Psoas muscle (tissue), 8 donors: ENCODE results near the gene TBC1D22A. TPM values are rescaled to one million over a fixed set of nuclear protein-coding genes. Genes with fewer than 3 reads are reported as not detected.

Source experiments
- ATAC-seq, 4 donors: fragments of 200-7000 bp; cut with Tn5 transposase; one replicate each; pipeline ENCODE4 v1.9.1; 2020; ENCODE audit warnings: moderate library complexity in 3 of 4, mild to moderate bottlenecking in 2 of 4
- DNase-seq, 2 donors: peaks; one replicate each; pipeline ENCODE4 v3.0.0-alpha.2; 2020
- H3K27ac ChIP-seq: fragments of 200-600 bp; one replicate; pipeline ENCODE4 v1.8.0; 2022
- H3K27me3 ChIP-seq, 3 donors: fragments of 200-600 bp in 1 of 3; one replicate each; pipeline versions ENCODE4 v1.6.1 to v1.8.0; 2013 to 2022; ENCODE audit warnings: low read length in 2 of 3, mild to moderate bottlenecking in 2 of 3, moderate library complexity in 1 of 3; ENCODE audit not compliant: insufficient read depth in 3 of 3
- H3K36me3 ChIP-seq, 2 donors: fragments of 200-600 bp in 1 of 2; one replicate each; pipeline versions ENCODE4 v1.6.1 to v1.8.0; 2013 to 2022; ENCODE audit warnings: low read depth in 1 of 2, mild to moderate bottlenecking in 1 of 2, moderate library complexity in 1 of 2; ENCODE audit not compliant: insufficient read depth in 1 of 2
- H3K4me1 ChIP-seq: fragments of 200-600 bp; one replicate; pipeline ENCODE4 v1.8.0; 2022
- H3K4me3 ChIP-seq: fragments of 200-600 bp; one replicate; pipeline ENCODE4 v1.8.0; 2022; ENCODE audit warnings: mild to moderate bottlenecking
- H3K9me3 ChIP-seq: fragments of 200-600 bp; one replicate; pipeline ENCODE4 v1.8.0; 2022
- CTCF ChIP-seq: fragments of 200-600 bp; IDR thresholded peaks from one replicate; pipeline ENCODE4 v1.8.0; 2022; ENCODE audit warnings: antibody characterized with exemption
- WGBS, 3 donors: extraction: QIAGEN DNeasy Blood & Tissue Kit; methylation state at CpG; one replicate each; pipeline versions ENCODE4 v1.1.6 to v1.1.7; 2013; 5-methylcytosine and 5-hydroxymethylcytosine counted together
- intact Hi-C, 2 donors: fragments of 100-400 bp; cut with DNase I; formaldehyde crosslinking; loops; one replicate each; pipeline versions ENCODE4 v1.11.0 to v1.14.2; 2022
- polyA plus RNA-seq, 3 donors: library from polyadenylated mRNA; stranded (reverse); fragments of 200-250 nt; gene quantifications; one replicate each; pipeline ENCODE4 v1.2.3, GENCODE V29; 2013
- total RNA-seq, 4 donors: library from RNA; stranded (reverse); fragmentation: NEBNext Ultra II Directional in 2 of 4; extraction: Animal tissue kit (Norgen Biotek cat#: 25700) in 2 of 4; gene quantifications; one replicate each; pipeline versions ENCODE4 v1.2.1 to v1.2.4, GENCODE V29; 2021 to 2023
- donor health status: healthy with polysubstance abuse.
- donor health status: DM: no; HTN: no; CAD: no; lungs with moderate emphysema.
- donor health status: Bipolar disorder and iron deficiency.
- donor health status: healthy.
- donor health status: DM: yes; HTN: yes; CAD: no.
- donor health status: DM: no; HTN: no; CAD: no.
- donor health status: DM: no; HTN: no; CAD: no.
- donor health status: DM: yes; HTN: yes; CAD: no.

The TBC1D22A gene
- total and polyA plus RNA-seq, 7 donors, result 11.7 to 25.0 (median 18.9) TPM

GRCh38 chr22:47067911-47068625 is 305.6 kb downstream of the TBC1D22A start:
- Histone ChIP-seq H3K27ac (no peak overlapping the region), H3K4me1 (no peaks in the 10 kb centered on the region), H3K4me3 (no peak overlapping the region), H3K36me3 (no peaks in the 10 kb centered on the region), H3K27me3 (no peaks in the 10 kb centered on the region), H3K9me3 (no peaks in the 10 kb centered on the region)
- 85 to 87% (median 86%) methylated on average over 14 of the region's 14 CpGs for WGBS, 3 donors
- intact Hi-C loops, result no loop called here
- ATAC-seq (no peak), DNase-seq (no peak)
- TF ChIP-seq CTCF, result no peak

- WGBS, 3 donors, result 83 to 86% (median 85%) methylated on average over 5 of the region's 5 CpGs
- Histone ChIP-seq H3K27me3 (no peaks in the 10 kb centered on the region), H3K4me1 (no peaks in the 10 kb centered on the region), H3K27ac (no peak overlapping the region), H3K4me3 (no peak overlapping the region), H3K36me3 (no peaks in the 10 kb centered on the region), H3K9me3 (no peaks in the 10 kb centered on the region)
- TF ChIP-seq CTCF, result no peak
- DNase-seq (no peak), ATAC-seq (no peak)
- intact Hi-C loops, result no loop called here
Measured at GRCh38 chr22:47068626-47068996, 306.2 kb downstream of the TBC1D22A start.

- DNase-seq (no peak), ATAC-seq (no peak)
- H3K4me1 ChIP-seq, result no peaks in the 10 kb centered on the region
- peaks cover 4% of the 10 kb centered on the region for H3K9me3 ChIP-seq
- H3K27ac ChIP-seq, result no peak overlapping the region
- no peaks in the 10 kb centered on the region for H3K36me3 ChIP-seq
- H3K27me3 ChIP-seq, result no peaks in the 10 kb centered on the region
- TF ChIP-seq CTCF, result no peak
- no peak overlapping the region for H3K4me3 ChIP-seq
- intact Hi-C loops, result no loop called here
- 93 to 97% (median 95%) methylated on average over 14 of the region's 14 CpGs for WGBS, 3 donors
Measured at GRCh38 chr22:47069270-47069669, 306.8 kb downstream of the TBC1D22A start.

GRCh38 chr22:47071078-47071806 is 308.8 kb downstream of the TBC1D22A start:
- no peak for DNase-seq
- H3K4me1 ChIP-seq, result no peaks in the 10 kb centered on the region
- no peak overlapping the region for H3K27ac ChIP-seq
- intact Hi-C loops, result no loop called here
- no peak overlapping the region for H3K4me3 ChIP-seq
- no peaks in the 10 kb centered on the region for H3K27me3 ChIP-seq
- H3K9me3 ChIP-seq, result peaks cover 22% of the 10 kb centered on the region
- 72 to 76% (median 75%) methylated on average over 11 of the region's 11 CpGs for WGBS, 3 donors
- no peak for ATAC-seq
- TF ChIP-seq CTCF, result no peak
- H3K36me3 ChIP-seq, result no peaks in the 10 kb centered on the region
